ENCODE measurements around the gene GFY.

GFY gene

GRCh38 chr19:49414256-49414655, 10.9 kb upstream of the GFY start:
- H3K27ac ChIP-seq = peak overlapping the region in 10 of 11 experiments; percentile 44 to 86 (median 80); a peak in 20 of 22 replicates
- H3K36me3 ChIP-seq = no peaks in the 10 kb centered on the region
- peak overlapping the region; percentile 79 to 99 (median 93) for H3K4me2 ChIP-seq
- H3K4me1 ChIP-seq = peaks cover 98 to 100% (median 100%) of the 10 kb centered on the region in 10 experiments
- no peak for TF ChIP-seq Cebpa-rat (IDR thresholded peaks at IDR 0.05)
- H3K9me3 ChIP-seq (replicated peaks in 1 of 11) = no peaks in the 10 kb centered on the region
- H4K20me1 ChIP-seq = no peaks in the 10 kb centered on the region
- peak overlapping the region; percentile 30 to 78 (median 71); a peak in 19 of 22 replicates for H3K9ac ChIP-seq
- peak overlapping the region in 6 of 10 experiments; percentile 1 to 43 (median 28); a peak in 5 of 20 replicates for H3K4me3 ChIP-seq
- H3K27me3 ChIP-seq = peaks cover 0 to 7% (median 4%) of the 10 kb centered on the region in 11 experiments; a peak in 18 of 22 replicates

- Histone ChIP-seq H3K27me3 (peaks cover 9 to 17% (median 14%) of the 10 kb centered on the region in 11 experiments), H3K9ac (peak overlapping the region in 10 of 11 experiments; percentile 40 to 78 (median 72); a peak in 20 of 22 replicates), H3K4me2 (peak overlapping the region; percentile 79 to 99 (median 93))
Measured at GRCh38 chr19:49415102-49415809, 9.9 kb upstream of the GFY start.

GRCh38 chr19:49415810-49416200, 9.4 kb upstream of the GFY start:
- peak overlapping the region; percentile 12 to 86 (median 80); a peak in 21 of 22 replicates for H3K27ac ChIP-seq
- peaks cover 82 to 93% (median 87%) of the 10 kb centered on the region in 10 experiments for H3K4me1 ChIP-seq
- H3K36me3 ChIP-seq = no peaks in the 10 kb centered on the region
- H3K4me3 ChIP-seq = peak overlapping the region in 4 of 10 experiments; percentile 12 to 43 (median 28); a peak in 2 of 20 replicates
- no peak for TF ChIP-seq Cebpa-rat (IDR thresholded peaks at IDR 0.05)
- H4K20me1 ChIP-seq = no peaks in the 10 kb centered on the region
- H3K9ac ChIP-seq = peak overlapping the region in 9 of 11 experiments; percentile 40 to 78 (median 72); a peak in 13 of 22 replicates
- peak overlapping the region; percentile 79 to 99 (median 93) for H3K4me2 ChIP-seq
- peaks cover 0 to 3% (median under 1%) of the 10 kb centered on the region in 11 experiments; a peak in 8 of 22 replicates for H3K9me3 ChIP-seq (replicated peaks in 1 of 11)
- H3K27me3 ChIP-seq = peaks cover 14 to 23% (median 19%) of the 10 kb centered on the region in 11 experiments

More at GRCh38 chr19:49415102-49415809, 9.9 kb upstream of the GFY start:
- Histone ChIP-seq H3K4me1 (peaks cover 88 to 98% (median 92%) of the 10 kb centered on the region in 10 experiments), H4K20me1 (no peaks in the 10 kb centered on the region), H3K4me3 (peak overlapping the region in 6 of 10 experiments; percentile 12 to 43 (median 32); a peak in 8 of 20 replicates), H3K9me3 (replicated peaks in 1 of 11) (no peaks in the 10 kb centered on the region), H3K27ac (peak overlapping the region; percentile 12 to 86 (median 80); a peak in 21 of 22 replicates), H3K36me3 (no peaks in the 10 kb centered on the region)
- peak in 6 of 11 experiments; percentile 44 to 80 (median 64); a peak in 9 of 22 replicates for TF ChIP-seq Cebpa-rat (IDR thresholded peaks at IDR 0.05)

GRCh38 chr19:49417088-49417487, 8.1 kb upstream of the GFY start:
- peaks cover 26 to 36% (median 32%) of the 10 kb centered on the region in 11 experiments for H3K27me3 ChIP-seq
- H3K4me2 ChIP-seq = peak overlapping the region; percentile 79 to 99 (median 93)
- peak overlapping the region in 8 of 11 experiments; percentile 18 to 48 (median 42); a peak in 14 of 22 replicates for H3K9ac ChIP-seq
- H3K4me3 ChIP-seq = peak overlapping the region in 2 of 10 experiments; percentile 14 to 17; a peak in 1 of 20 replicates
- peaks cover 0 to 9% (median 4%) of the 10 kb centered on the region in 11 experiments; a peak in 11 of 22 replicates for H3K9me3 ChIP-seq (replicated peaks in 1 of 11)
- H3K4me1 ChIP-seq = peaks cover 70 to 89% (median 82%) of the 10 kb centered on the region in 10 experiments
- no peaks in the 10 kb centered on the region for H3K36me3 ChIP-seq
- TF ChIP-seq Cebpa-rat (IDR thresholded peaks at IDR 0.05) = no peak
- H4K20me1 ChIP-seq = no peaks in the 10 kb centered on the region
- peak overlapping the region in 8 of 11 experiments; percentile 7 to 66 (median 56); a peak in 13 of 22 replicates for H3K27ac ChIP-seq

- no peak for TF ChIP-seq Cebpa-rat (IDR thresholded peaks at IDR 0.05)
- H4K20me1 ChIP-seq = peaks cover 0 to 13% (median 5%) of the 10 kb centered on the region in 11 experiments; a peak in 10 of 22 replicates
- H3K4me2 ChIP-seq = peak overlapping the region; percentile 79 to 99 (median 93)
- H3K36me3 ChIP-seq = no peaks in the 10 kb centered on the region
- H3K9ac ChIP-seq = no peak overlapping the region
- peaks cover 41 to 50% (median 47%) of the 10 kb centered on the region in 11 experiments for H3K27me3 ChIP-seq
- H3K4me3 ChIP-seq = 0 out of 20 replicates have a peak overlapping the region, but pooled peaks of 1 of the 10 experiments have one; percentile 17
- H3K4me1 ChIP-seq = peaks cover 70 to 88% (median 81%) of the 10 kb centered on the region in 10 experiments
- peaks cover 0 to 9% (median 4%) of the 10 kb centered on the region in 11 experiments; a peak in 11 of 22 replicates for H3K9me3 ChIP-seq (replicated peaks in 1 of 11)
- peak overlapping the region in 3 of 11 experiments; percentile 58 to 66 (median 60); a peak in 4 of 22 replicates for H3K27ac ChIP-seq
Measured at GRCh38 chr19:49418511-49418910, 6.7 kb upstream of the GFY start.

GRCh38 chr19:49419173-49419572, 6.0 kb upstream of the GFY start:
- no peaks in the 10 kb centered on the region for H3K36me3 ChIP-seq
- H3K4me3 ChIP-seq = no peak overlapping the region
- TF ChIP-seq Cebpa-rat (IDR thresholded peaks at IDR 0.05) = no peak
- peaks cover 0 to 9% (median 4%) of the 10 kb centered on the region in 11 experiments; a peak in 11 of 22 replicates for H3K9me3 ChIP-seq (replicated peaks in 1 of 11)
- H3K9ac ChIP-seq = no peak overlapping the region
- H3K4me2 ChIP-seq = peak overlapping the region in 9 of 11 experiments; percentile 85 to 99 (median 94); a peak in 17 of 22 replicates
- H3K27ac ChIP-seq = no peak overlapping the region
- H3K4me1 ChIP-seq = peaks cover 70 to 88% (median 81%) of the 10 kb centered on the region in 10 experiments
- peaks cover 0 to 14% (median 6%) of the 10 kb centered on the region in 11 experiments; a peak in 10 of 22 replicates for H4K20me1 ChIP-seq
- H3K27me3 ChIP-seq = peaks cover 47 to 57% (median 53%) of the 10 kb centered on the region in 11 experiments

- Histone ChIP-seq H3K4me2 (peak overlapping the region in 2 of 11 experiments; percentile 94 to 99; a peak in 2 of 22 replicates), H3K4me1 (peaks cover 60 to 82% (median 78%) of the 10 kb centered on the region in 10 experiments), H3K36me3 (no peaks in the 10 kb centered on the region), H3K27ac (no peak overlapping the region), H3K27me3 (peaks cover 58 to 67% (median 64%) of the 10 kb centered on the region in 11 experiments), H3K9ac (no peak overlapping the region), H4K20me1 (peaks cover 0 to 14% (median 6%) of the 10 kb centered on the region in 11 experiments; a peak in 10 of 22 replicates), H3K9me3 (replicated peaks in 1 of 11) (peaks cover 0 to 9% (median 4%) of the 10 kb centered on the region in 11 experiments; a peak in 11 of 22 replicates), H3K4me3 (no peak overlapping the region)
- TF ChIP-seq Cebpa-rat (IDR thresholded peaks at IDR 0.05) = no peak
Measured at GRCh38 chr19:49420227-49420626, 5.0 kb upstream of the GFY start.

- peaks cover 68 to 77% (median 74%) of the 10 kb centered on the region in 11 experiments for H3K27me3 ChIP-seq
- no peak for TF ChIP-seq Cebpa-rat (IDR thresholded peaks at IDR 0.05)
- peak overlapping the region in 9 of 11 experiments; percentile 5 to 48 (median 29); a peak in 10 of 22 replicates for H3K4me2 ChIP-seq
- H3K27ac ChIP-seq = no peak overlapping the region
- peaks cover 59 to 82% (median 78%) of the 10 kb centered on the region in 10 experiments for H3K4me1 ChIP-seq
- H3K9me3 ChIP-seq (replicated peaks in 1 of 11) = peaks cover 0 to 9% (median 4%) of the 10 kb centered on the region in 11 experiments; a peak in 11 of 22 replicates
- H3K36me3 ChIP-seq = no peaks in the 10 kb centered on the region
- H3K9ac ChIP-seq = no peak overlapping the region
- peak overlapping the region in 2 of 10 experiments; percentile 16 to 22; a peak in 2 of 20 replicates for H3K4me3 ChIP-seq
- peaks cover 0 to 14% (median 6%) of the 10 kb centered on the region in 11 experiments; a peak in 10 of 22 replicates for H4K20me1 ChIP-seq
Measured at GRCh38 chr19:49421039-49421877, 3.9 kb upstream of the GFY start.
